ENCODE measurements around the gene GRIK1. TPM values are rescaled to one million over a fixed set of nuclear protein-coding genes. Genes with fewer than 3 reads are reported as not detected.

The GRIK1 gene
- total RNA-seq, 2 donors from 2014 or later: 0.21 TPM; not detected in 1

GRCh38 chr21:29711236-29711635 is 228.6 kb downstream of the GRIK1 start:
- no peaks in the 10 kb centered on the region for H3K27me3 ChIP-seq (replicated peaks; ENCODE audit: insufficient read depth)
- no peak for TF ChIP-seq CTCF (IDR thresholded peaks at IDR 0.05)
- DNase-seq (ENCODE audit: low spot score) (no peak), ATAC-seq (ENCODE audit: insufficient number of reproducible peaks, low FRiP score, low read depth) (no peak)
- H3K4me1 ChIP-seq (ENCODE audit: control insufficient read depth in 1 of 2, low read depth in 2 of 2): no peaks in the 10 kb centered on the region
- no peak overlapping the region for H3K4me3 ChIP-seq
- H3K36me3 ChIP-seq: no peaks in the 10 kb centered on the region
- H3K9me3 ChIP-seq: no peaks in the 10 kb centered on the region
- H3K27ac ChIP-seq: no peak overlapping the region

- Histone ChIP-seq H3K4me3 (no peak overlapping the region), H3K27ac (no peak overlapping the region), H3K4me1 (ENCODE audit: control insufficient read depth in 1 of 2, low read depth in 2 of 2) (no peaks in the 10 kb centered on the region), H3K9me3 (no peaks in the 10 kb centered on the region), H3K36me3 (no peaks in the 10 kb centered on the region), H3K27me3 (replicated peaks; ENCODE audit: insufficient read depth) (no peaks in the 10 kb centered on the region)
- TF ChIP-seq CTCF (IDR thresholded peaks at IDR 0.05): no peak
- no peak for ATAC-seq (ENCODE audit: insufficient number of reproducible peaks, low FRiP score, low read depth)
- DNase-seq (ENCODE audit: low spot score): no peak
Observed at GRCh38 chr21:29710498-29710897, 229.3 kb downstream of the GRIK1 start.

DNA sequence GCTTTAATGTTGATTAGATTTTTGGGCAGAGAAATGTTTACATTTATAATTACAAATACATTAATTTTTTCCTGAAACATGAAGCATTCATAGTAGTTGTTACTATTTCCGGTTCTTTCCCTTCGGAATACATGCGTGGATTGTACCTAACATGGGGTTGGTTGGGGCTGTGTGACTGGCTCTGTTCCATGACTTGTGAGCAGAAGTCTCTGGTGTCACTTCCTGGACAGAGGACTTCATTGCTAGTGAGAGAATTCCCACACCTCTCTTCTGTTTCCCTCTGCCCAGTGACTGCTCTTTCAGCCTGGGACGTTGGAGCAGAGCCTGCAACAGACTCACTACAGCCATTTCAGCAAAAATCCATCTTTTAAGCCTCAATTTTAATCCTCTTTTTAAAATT is 231.4 kb downstream of the GRIK1 start:
- ATAC-seq (ENCODE audit: insufficient number of reproducible peaks, low FRiP score, low read depth) (no peak), DNase-seq (ENCODE audit: low spot score) (no peak)
- Histone ChIP-seq H3K9me3 (no peaks in the 10 kb centered on the region), H3K27me3 (replicated peaks; ENCODE audit: insufficient read depth) (no peaks in the 10 kb centered on the region), H3K36me3 (no peaks in the 10 kb centered on the region), H3K4me3 (no peak overlapping the region), H3K4me1 (ENCODE audit: control insufficient read depth in 1 of 2, low read depth in 2 of 2) (no peaks in the 10 kb centered on the region), H3K27ac (no peak overlapping the region)
- TF ChIP-seq CTCF (IDR thresholded peaks at IDR 0.05): no peak

DNA sequence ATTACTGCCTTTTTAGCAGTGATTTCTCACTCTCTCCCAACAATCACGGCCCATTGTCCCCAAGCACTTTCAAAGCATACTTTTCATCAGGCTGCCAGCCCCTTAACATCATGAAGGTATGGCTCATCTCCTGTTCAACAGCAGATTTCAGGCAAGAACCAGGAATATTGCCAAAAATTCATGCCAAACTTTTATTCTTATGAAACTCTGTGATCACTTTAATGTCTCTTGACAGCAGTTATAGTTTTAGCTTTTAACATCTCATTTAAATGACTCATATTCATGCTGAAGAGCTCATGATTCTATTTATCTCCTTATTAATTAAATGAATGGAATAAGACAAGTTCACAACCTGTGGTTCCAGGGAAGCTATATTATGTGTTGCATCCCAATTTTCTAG is 235.1 kb downstream of the GRIK1 start:
- no peaks in the 10 kb centered on the region for H3K4me1 ChIP-seq (ENCODE audit: control insufficient read depth in 1 of 2, low read depth in 2 of 2)
- no peak for TF ChIP-seq CTCF (IDR thresholded peaks at IDR 0.05)
- DNase-seq (ENCODE audit: low spot score): no peak

DNA sequence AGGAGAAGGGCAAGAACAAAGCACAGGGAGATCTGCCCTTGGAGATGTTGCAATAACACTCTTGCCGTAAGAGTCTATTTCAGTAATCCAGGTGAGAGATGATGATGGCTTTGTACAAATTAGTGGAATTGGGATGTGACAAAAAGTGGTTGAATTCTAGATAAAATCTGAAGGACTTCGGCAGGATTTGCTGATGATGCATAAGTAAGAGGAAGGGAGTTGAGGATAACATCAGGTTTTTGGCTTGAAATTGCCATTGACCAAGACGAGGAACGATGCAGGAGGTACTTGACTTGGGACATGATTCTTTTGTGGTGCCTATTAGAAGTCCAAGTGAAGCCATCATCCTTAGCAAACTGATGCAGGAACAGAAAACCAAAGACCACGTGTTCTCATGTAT is 238.1 kb downstream of the GRIK1 start:
- no peak for TF ChIP-seq CTCF (IDR thresholded peaks at IDR 0.05)

More for the DNA sequence above, 235.1 kb downstream of the GRIK1 start:
- no peaks in the 10 kb centered on the region for H3K27me3 ChIP-seq (replicated peaks; ENCODE audit: insufficient read depth)
- H3K36me3 ChIP-seq: no peaks in the 10 kb centered on the region
- no peak overlapping the region for H3K27ac ChIP-seq
- no peak overlapping the region for H3K4me3 ChIP-seq
- ATAC-seq (ENCODE audit: insufficient number of reproducible peaks, low FRiP score, low read depth): no peak
- H3K9me3 ChIP-seq: no peaks in the 10 kb centered on the region

More for the DNA sequence above, 238.1 kb downstream of the GRIK1 start:
- no peaks in the 10 kb centered on the region for H3K27me3 ChIP-seq (replicated peaks; ENCODE audit: insufficient read depth)
- H3K27ac ChIP-seq: no peak overlapping the region
- DNase-seq (ENCODE audit: low spot score) (no peak), ATAC-seq (ENCODE audit: insufficient number of reproducible peaks, low FRiP score, low read depth) (no peak)
- H3K4me3 ChIP-seq: no peak overlapping the region
- no peaks in the 10 kb centered on the region for H3K36me3 ChIP-seq
- H3K4me1 ChIP-seq (ENCODE audit: control insufficient read depth in 1 of 2, low read depth in 2 of 2): no peaks in the 10 kb centered on the region
- H3K9me3 ChIP-seq: no peaks in the 10 kb centered on the region

Measured in thoracic aorta (tissue), 2 donors.